ENCODE results near the gene PICK1.

GRCh38 chr22:38072322-38073149, 15.3 kb downstream of the PICK1 start:
- TF ChIP-seq CTCF (conservative IDR thresholded peaks at IDR 0.05; ENCODE audit: low read depth, low read length) (no peak), EZH2 (IDR thresholded peaks at IDR 0.05; ENCODE audit: low read length, unreplicated experiment) (no peak), EZH2phosphoT487 (IDR thresholded peaks at IDR 0.05; ENCODE audit: borderline replicate concordance, low read length) (no peak)

All from PC-3 (cell line).